HG03469 (cell line): ENCODE data around the gene STOML1.

ENCODE experiments used
- ATAC-seq: cut with Tn5 transposase; IDR thresholded peaks from one replicate; pipeline ENCODE4 v1.9.1; 2021; ENCODE audit warnings: mild to moderate bottlenecking, moderate library complexity, moderate number of reproducible peaks; ENCODE audit not compliant: unreplicated experiment

Gene STOML1

GRCh38 chr15:73991726-73992593, at the start of gene STOML1:
Gene STOML1, minus strand, starts transcription at chr15:73992295. Its CDS starts 72 bp downstream, at chr15:73992223.
- peak; percentile 59 for ATAC-seq

- no peak for ATAC-seq
Measured at GRCh38 chr15:74041311-74041756, 49.2 kb upstream of the STOML1 start.

GRCh38 chr15:74040109-74040850, 48.2 kb upstream of the STOML1 start:
- no peak for ATAC-seq

- no peak for ATAC-seq
Measured at GRCh38 chr15:74039656-74040010, 47.5 kb upstream of the STOML1 start.

- ATAC-seq = no peak
Measured at GRCh38 chr15:74038707-74039655, 46.9 kb upstream of the STOML1 start.

- ATAC-seq = no peak
Measured at GRCh38 chr15:74037171-74038117, 45.3 kb upstream of the STOML1 start.

- no peak for ATAC-seq
Measured at GRCh38 chr15:74036271-74037170, 44.4 kb upstream of the STOML1 start.

GRCh38 chr15:74035121-74036017, 43.3 kb upstream of the STOML1 start:
- ATAC-seq = no peak

- no peak for ATAC-seq
Measured at GRCh38 chr15:74034206-74034755, 42.2 kb upstream of the STOML1 start.

GRCh38 chr15:74032606-74033561, 40.8 kb upstream of the STOML1 start:
- ATAC-seq = no peak

- no peak for ATAC-seq
Measured at GRCh38 chr15:74032046-74032445, 40.0 kb upstream of the STOML1 start.

GRCh38 chr15:74028646-74029045, 36.6 kb upstream of the STOML1 start:
- ATAC-seq = no peak

GRCh38 chr15:74027688-74028087, 35.6 kb upstream of the STOML1 start:
- no peak for ATAC-seq

- no peak for ATAC-seq
Measured at GRCh38 chr15:74025436-74025835, 33.3 kb upstream of the STOML1 start.

GRCh38 chr15:74024687-74025086, 32.6 kb upstream of the STOML1 start:
- ATAC-seq = no peak
